ENCODE results near the gene EXOSC10. TPM values are rescaled to one million over a fixed set of nuclear protein-coding genes. Genes with fewer than 3 reads are reported as not detected.

The EXOSC10 gene
- polyA plus RNA-seq, 1 of the 3 experiments (the other 2 are of a cell fraction) = 62.5 TPM

DNA sequence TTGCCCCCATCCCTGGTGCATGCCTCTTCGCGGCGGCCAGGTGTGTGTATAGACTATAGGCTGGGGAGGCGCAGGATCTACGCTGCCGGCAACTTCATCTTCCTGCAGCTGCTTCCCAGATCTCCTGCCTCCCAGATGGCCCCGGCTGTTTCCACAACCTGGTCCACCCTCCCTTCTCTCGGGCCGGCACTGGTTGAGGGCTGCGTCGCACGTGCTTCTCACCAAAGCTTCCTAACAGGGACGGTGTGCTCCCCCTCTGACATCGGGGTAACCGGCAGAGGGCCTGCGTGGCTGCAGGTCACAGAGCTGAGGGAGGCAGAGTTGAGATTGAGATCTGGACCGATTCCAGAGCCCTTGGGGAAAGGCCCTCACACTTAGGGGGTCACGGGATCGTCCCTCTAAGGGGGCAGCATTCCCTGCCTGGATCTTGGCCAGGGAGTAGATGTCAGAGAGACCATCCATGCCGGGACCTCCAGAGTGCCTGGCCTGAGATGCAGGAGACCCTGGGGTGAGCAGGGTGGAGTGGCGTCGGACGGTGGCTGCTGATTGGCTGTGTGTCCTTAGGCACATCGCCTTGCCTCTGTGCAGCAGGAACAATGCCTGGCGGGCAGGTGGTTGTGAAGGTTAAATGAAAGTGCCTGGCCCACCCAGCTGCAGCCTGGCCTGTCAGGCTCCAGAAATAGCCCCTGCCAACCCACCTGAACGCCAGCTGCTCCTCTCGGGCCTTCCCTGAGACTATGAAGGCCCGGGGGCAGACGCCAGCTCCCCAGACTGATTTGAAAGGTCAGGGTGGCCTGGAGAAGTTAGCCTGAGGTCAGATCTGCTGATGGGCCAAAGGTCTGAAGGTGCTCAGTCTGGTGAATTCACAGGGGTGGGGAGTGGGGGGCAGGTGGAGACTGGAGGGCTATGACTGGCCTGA, 46.6 kb downstream of the EXOSC10 start:
- H3K36me3 ChIP-seq (replicated peaks in 1 of 2; ENCODE audit: control insufficient read depth in 1 of 2, insufficient read depth in 2 of 2, low read length in 1 of 2) = peaks cover 0 to 17% of the 10 kb centered on the region in 2 experiments
- 50% methylated on average over 22 of the region's 29 CpGs for WGBS (ENCODE audit: low lambda C conversion rate)

More for the DNA sequence above, 46.6 kb downstream of the EXOSC10 start:
- H3K79me2 ChIP-seq (ENCODE audit: insufficient read depth) = peaks cover 4% of the 10 kb centered on the region; the same call in 1 of the 2 replicates
- H3F3A ChIP-seq (replicated peaks; ENCODE audit: insufficient read depth) = no peaks in the 10 kb centered on the region
- H4K20me1 ChIP-seq (ENCODE audit: insufficient read depth) = peaks cover 4% of the 10 kb centered on the region; the same call in 1 of the 2 replicates
- no peak for TF ChIP-seq CHD2 (IDR thresholded peaks at IDR 0.05; ENCODE audit: low read length, partially characterized antibody)
- TF ChIP-seq, protein P1, sequence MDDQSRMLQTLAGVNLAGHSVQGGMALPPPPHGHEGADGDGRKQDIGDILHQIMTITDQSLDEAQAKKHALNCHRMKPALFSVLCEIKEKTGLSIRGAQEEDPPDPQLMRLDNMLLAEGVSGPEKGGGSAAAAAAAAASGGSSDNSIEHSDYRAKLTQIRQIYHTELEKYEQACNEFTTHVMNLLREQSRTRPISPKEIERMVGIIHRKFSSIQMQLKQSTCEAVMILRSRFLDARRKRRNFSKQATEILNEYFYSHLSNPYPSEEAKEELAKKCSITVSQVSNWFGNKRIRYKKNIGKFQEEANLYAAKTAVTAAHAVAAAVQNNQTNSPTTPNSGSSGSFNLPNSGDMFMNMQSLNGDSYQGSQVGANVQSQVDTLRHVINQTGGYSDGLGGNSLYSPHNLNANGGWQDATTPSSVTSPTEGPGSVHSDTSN (IDR thresholded peaks at IDR 0.05) = no peak
- TF ChIP-seq, protein P2, sequence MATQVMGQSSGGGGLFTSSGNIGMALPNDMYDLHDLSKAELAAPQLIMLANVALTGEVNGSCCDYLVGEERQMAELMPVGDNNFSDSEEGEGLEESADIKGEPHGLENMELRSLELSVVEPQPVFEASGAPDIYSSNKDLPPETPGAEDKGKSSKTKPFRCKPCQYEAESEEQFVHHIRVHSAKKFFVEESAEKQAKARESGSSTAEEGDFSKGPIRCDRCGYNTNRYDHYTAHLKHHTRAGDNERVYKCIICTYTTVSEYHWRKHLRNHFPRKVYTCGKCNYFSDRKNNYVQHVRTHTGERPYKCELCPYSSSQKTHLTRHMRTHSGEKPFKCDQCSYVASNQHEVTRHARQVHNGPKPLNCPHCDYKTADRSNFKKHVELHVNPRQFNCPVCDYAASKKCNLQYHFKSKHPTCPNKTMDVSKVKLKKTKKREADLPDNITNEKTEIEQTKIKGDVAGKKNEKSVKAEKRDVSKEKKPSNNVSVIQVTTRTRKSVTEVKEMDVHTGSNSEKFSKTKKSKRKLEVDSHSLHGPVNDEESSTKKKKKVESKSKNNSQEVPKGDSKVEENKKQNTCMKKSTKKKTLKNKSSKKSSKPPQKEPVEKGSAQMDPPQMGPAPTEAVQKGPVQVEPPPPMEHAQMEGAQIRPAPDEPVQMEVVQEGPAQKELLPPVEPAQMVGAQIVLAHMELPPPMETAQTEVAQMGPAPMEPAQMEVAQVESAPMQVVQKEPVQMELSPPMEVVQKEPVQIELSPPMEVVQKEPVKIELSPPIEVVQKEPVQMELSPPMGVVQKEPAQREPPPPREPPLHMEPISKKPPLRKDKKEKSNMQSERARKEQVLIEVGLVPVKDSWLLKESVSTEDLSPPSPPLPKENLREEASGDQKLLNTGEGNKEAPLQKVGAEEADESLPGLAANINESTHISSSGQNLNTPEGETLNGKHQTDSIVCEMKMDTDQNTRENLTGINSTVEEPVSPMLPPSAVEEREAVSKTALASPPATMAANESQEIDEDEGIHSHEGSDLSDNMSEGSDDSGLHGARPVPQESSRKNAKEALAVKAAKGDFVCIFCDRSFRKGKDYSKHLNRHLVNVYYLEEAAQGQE (IDR thresholded peaks at IDR 0.05; ENCODE audit: low read depth, low read length) = no peak
- TF ChIP-seq MXI1 (IDR thresholded peaks at IDR 0.05; ENCODE audit: low read depth, low read length) = peak; percentile 96
- TF ChIP-seq, protein P3, sequence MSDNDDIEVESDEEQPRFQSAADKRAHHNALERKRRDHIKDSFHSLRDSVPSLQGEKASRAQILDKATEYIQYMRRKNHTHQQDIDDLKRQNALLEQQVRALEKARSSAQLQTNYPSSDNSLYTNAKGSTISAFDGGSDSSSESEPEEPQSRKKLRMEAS (IDR thresholded peaks at IDR 0.05; ENCODE audit: low read depth) = 0 out of 2 replicates have a peak, but pooled peaks have one; percentile 20
- no peak for TF ChIP-seq MEF2A (IDR thresholded peaks at IDR 0.05; ENCODE audit: borderline replicate concordance, low read depth)
- TF ChIP-seq GATA2 (CRISPR knock-in tag; IDR thresholded peaks at IDR 0.05) = peak; percentile 28; the same call in 1 of the 2 replicates
- peak in 1 of 2 experiments; percentile 64; a peak in 1 of 4 replicates for TF ChIP-seq EP300 (IDR thresholded peaks at IDR 0.05; ENCODE audit: borderline replicate concordance in 1 of 2, low read depth in 1 of 2, low read length in 1 of 2)
- no peaks in the 10 kb centered on the region for H3K9me3 ChIP-seq
- H2AFZ ChIP-seq (ENCODE audit: low read depth) = no peak overlapping the region
- ChIA-PET POLR2A (interaction anchor here (0.6 to 1.9 kb wide), 3 partner anchors 14 to 47 kb away, joined by 3 to 7 read pairs (median 3); partner anchors contain the start of gene EXOSC10), CTCF (interaction anchor here (0.7 to 10.0 kb wide), 8 partner anchors 10 to 899 kb away, joined by 3 to 118 read pairs (median 4); no protein-coding TSS in a partner anchor)
- H3K9me2 ChIP-seq = no peaks in the 10 kb centered on the region
- no peak overlapping the region for H3K9ac ChIP-seq
- peaks cover 0 to 17% of the 10 kb centered on the region in 2 experiments; a peak in 1 of 4 replicates for H3K4me1 ChIP-seq (ENCODE audit: control insufficient read depth in 1 of 2, insufficient read depth in 2 of 2, low read depth in 1 of 2, low read length in 1 of 2)
- DNase-seq = peak; percentile 88
- no peak overlapping the region for H3K4me2 ChIP-seq
- H3K27ac ChIP-seq (ENCODE audit: low read depth in 2 of 2, low read length in 1 of 2) = peak overlapping the region in 1 of 2 experiments; percentile 76; a peak in 2 of 4 replicates
- H3K4me3 ChIP-seq (ENCODE audit: low read depth in 2 of 2, low read length in 1 of 2) = no peak overlapping the region
- no peaks in the 10 kb centered on the region for H3K27me3 ChIP-seq (ENCODE audit: insufficient read depth)
